Measurements from ENCODE around the gene ALOXE3.

DNA sequence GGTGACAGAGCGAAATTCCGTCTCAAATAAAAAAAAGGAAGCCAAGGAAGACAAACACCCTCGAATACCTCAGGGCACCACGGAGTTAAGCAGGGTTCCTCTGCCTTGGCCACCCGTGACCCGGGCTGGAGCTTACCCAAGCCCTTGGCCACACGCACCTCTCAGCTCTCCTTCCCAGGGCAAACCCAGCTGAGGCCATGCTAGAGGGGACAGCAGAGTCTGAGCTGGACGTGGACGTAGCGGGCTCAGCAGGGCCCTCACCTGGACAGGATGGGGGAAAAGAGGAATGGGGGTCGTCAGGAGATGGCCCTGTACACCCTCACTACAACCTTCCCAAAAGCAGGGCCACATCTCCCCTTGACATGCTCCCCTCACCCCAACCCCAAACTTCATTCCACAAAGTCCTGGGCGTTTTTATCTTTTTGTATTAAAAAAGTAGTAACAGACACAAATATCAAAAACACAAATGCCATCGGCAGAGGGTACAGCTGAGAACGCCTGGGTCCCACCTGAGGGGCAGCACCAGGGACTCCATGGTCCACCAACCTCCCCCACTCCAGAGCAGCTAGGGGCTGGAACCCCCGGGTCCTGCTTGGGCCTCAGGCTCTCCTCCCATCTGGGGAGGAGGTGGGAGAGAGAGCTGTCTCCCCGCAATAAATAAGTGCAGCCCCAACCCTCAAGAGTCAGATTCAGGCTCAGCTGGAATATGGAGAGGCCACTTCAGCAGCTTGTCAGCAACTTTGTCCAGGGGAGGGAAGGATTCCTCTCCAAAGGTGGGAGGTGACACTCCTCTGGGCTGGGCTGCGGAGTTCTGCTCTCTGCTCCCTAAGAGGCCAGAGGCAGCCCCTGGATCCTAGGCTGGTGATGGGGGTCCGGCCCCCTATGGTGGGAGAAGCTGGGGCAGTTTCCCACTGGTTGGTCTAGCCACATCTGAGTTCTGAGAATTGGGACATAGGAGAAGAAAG is 22.0 kb upstream of the ALOXE3 start:
- TF ChIP-seq, protein P1, sequence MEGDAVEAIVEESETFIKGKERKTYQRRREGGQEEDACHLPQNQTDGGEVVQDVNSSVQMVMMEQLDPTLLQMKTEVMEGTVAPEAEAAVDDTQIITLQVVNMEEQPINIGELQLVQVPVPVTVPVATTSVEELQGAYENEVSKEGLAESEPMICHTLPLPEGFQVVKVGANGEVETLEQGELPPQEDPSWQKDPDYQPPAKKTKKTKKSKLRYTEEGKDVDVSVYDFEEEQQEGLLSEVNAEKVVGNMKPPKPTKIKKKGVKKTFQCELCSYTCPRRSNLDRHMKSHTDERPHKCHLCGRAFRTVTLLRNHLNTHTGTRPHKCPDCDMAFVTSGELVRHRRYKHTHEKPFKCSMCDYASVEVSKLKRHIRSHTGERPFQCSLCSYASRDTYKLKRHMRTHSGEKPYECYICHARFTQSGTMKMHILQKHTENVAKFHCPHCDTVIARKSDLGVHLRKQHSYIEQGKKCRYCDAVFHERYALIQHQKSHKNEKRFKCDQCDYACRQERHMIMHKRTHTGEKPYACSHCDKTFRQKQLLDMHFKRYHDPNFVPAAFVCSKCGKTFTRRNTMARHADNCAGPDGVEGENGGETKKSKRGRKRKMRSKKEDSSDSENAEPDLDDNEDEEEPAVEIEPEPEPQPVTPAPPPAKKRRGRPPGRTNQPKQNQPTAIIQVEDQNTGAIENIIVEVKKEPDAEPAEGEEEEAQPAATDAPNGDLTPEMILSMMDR (IDR thresholded peaks at IDR 0.05; ENCODE audit: low read length) = no peak
- TF ChIP-seq EZH2phosphoT487 (IDR thresholded peaks at IDR 0.05; ENCODE audit: low read length) = no peak
- no peak for TF ChIP-seq EZH2 (optimal IDR thresholded peaks at IDR 0.05; ENCODE audit: low read depth, low read length)
